ENCODE results near the gene TATDN2.

The TATDN2 gene

GRCh38 chr3:10300087-10300486 lies 51.8 kb downstream of the TATDN2 start:
- no peak for ATAC-seq
- TF ChIP-seq, protein P1, sequence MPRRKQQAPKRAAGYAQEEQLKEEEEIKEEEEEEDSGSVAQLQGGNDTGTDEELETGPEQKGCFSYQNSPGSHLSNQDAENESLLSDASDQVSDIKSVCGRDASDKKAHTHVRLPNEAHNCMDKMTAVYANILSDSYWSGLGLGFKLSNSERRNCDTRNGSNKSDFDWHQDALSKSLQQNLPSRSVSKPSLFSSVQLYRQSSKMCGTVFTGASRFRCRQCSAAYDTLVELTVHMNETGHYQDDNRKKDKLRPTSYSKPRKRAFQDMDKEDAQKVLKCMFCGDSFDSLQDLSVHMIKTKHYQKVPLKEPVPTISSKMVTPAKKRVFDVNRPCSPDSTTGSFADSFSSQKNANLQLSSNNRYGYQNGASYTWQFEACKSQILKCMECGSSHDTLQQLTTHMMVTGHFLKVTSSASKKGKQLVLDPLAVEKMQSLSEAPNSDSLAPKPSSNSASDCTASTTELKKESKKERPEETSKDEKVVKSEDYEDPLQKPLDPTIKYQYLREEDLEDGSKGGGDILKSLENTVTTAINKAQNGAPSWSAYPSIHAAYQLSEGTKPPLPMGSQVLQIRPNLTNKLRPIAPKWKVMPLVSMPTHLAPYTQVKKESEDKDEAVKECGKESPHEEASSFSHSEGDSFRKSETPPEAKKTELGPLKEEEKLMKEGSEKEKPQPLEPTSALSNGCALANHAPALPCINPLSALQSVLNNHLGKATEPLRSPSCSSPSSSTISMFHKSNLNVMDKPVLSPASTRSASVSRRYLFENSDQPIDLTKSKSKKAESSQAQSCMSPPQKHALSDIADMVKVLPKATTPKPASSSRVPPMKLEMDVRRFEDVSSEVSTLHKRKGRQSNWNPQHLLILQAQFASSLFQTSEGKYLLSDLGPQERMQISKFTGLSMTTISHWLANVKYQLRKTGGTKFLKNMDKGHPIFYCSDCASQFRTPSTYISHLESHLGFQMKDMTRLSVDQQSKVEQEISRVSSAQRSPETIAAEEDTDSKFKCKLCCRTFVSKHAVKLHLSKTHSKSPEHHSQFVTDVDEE (CRISPR knock-in tag; IDR thresholded peaks at IDR 0.05), result no peak
- no peak for TF ChIP-seq TCF4 (CRISPR knock-in tag; IDR thresholded peaks at IDR 0.05; ENCODE audit: borderline replicate concordance)
- TF ChIP-seq TOX (CRISPR knock-in tag; IDR thresholded peaks at IDR 0.05; ENCODE audit: borderline replicate concordance), result no peak
- TF ChIP-seq ESRRG (CRISPR knock-in tag; IDR thresholded peaks at IDR 0.05), result no peak
- no peak for TF ChIP-seq CSRNP3 (CRISPR knock-in tag; IDR thresholded peaks at IDR 0.05)
- no peak for TF ChIP-seq ZNF565 (CRISPR knock-in tag; conservative IDR thresholded peaks at IDR 0.05; ENCODE audit: low read depth)
- no peak for TF ChIP-seq ARNTL (CRISPR knock-in tag; IDR thresholded peaks at IDR 0.05; ENCODE audit: borderline replicate concordance, low read depth)
- no peak for TF ChIP-seq BACH2 (CRISPR knock-in tag; IDR thresholded peaks at IDR 0.05; ENCODE audit: borderline replicate concordance)

DNA sequence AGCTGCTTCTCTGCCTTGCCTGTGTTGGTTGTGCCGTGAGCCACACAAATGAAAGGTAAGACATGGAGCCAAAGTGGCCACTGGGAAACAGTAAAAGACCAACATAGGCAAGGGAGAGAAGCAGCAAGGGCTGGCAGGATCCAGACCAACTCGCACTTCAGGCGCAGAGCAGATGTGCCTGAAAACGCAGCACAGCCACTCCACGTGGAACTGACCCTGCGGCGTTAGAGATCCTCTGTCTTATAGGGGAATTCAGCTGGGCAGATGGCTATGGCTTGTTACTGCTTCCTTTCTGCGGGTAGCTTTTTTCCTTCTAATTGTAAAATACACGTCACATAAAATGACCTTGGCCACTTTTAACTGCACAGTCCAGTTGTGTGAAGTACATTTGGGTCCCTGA lies 54.8 kb downstream of the TATDN2 start:
- no peak for TF ChIP-seq CSDC2 (CRISPR knock-in tag; IDR thresholded peaks at IDR 0.05)
- TF ChIP-seq ZC3H10 (CRISPR knock-in tag; IDR thresholded peaks at IDR 0.05), result no peak
- no peak; the same call in 2 of the 3 replicates for ATAC-seq

- no peak for ATAC-seq
- TF ChIP-seq POU6F1 (CRISPR knock-in tag; IDR thresholded peaks at IDR 0.05; ENCODE audit: borderline replicate concordance, low read depth), result no peak
- TF ChIP-seq BACH2 (CRISPR knock-in tag; IDR thresholded peaks at IDR 0.05; ENCODE audit: borderline replicate concordance), result no peak
- TF ChIP-seq GLIS3 (CRISPR knock-in tag; IDR thresholded peaks at IDR 0.05), result no peak
- no peak for TF ChIP-seq ARNTL (CRISPR knock-in tag; IDR thresholded peaks at IDR 0.05; ENCODE audit: borderline replicate concordance, low read depth)
- no peak for TF ChIP-seq ZNF70 (CRISPR knock-in tag; IDR thresholded peaks at IDR 0.05)
- TF ChIP-seq CREB5 (CRISPR knock-in tag; IDR thresholded peaks at IDR 0.05; ENCODE audit: low read depth), result no peak
- TF ChIP-seq ZFP3 (CRISPR knock-in tag; IDR thresholded peaks at IDR 0.05), result no peak
Measured at GRCh38 chr3:10303785-10304184, 55.5 kb downstream of the TATDN2 start.

DNA sequence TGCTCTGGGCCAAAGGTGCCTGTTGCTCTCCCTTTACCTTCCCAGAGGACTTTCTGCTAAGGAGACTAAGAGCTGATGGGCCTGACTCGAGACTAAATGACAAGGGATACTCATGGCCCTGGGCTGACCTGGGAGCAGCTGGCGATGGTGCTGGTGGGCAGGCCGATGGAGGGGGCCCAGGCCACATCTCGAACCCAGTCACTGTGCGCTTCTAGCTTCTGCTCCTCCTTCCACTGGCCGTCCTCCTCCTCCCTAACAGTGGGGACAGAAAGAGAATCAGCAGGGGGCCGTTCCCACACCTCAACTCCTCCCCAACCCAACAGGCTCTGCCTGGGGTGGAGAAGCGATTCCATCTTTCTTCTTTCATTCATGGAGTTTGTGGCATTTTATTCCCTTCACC lies 56.6 kb downstream of the TATDN2 start:
- TF ChIP-seq ARNTL (CRISPR knock-in tag; IDR thresholded peaks at IDR 0.05; ENCODE audit: borderline replicate concordance, low read depth) (no peak), TCF4 (CRISPR knock-in tag; IDR thresholded peaks at IDR 0.05; ENCODE audit: borderline replicate concordance) (no peak), ZNF8 (CRISPR knock-in tag; IDR thresholded peaks at IDR 0.05) (no peak), CSDC2 (CRISPR knock-in tag; IDR thresholded peaks at IDR 0.05) (no peak), CREB5 (CRISPR knock-in tag; IDR thresholded peaks at IDR 0.05; ENCODE audit: low read depth) (no peak), PPARA (CRISPR knock-in tag; IDR thresholded peaks at IDR 0.05; ENCODE audit: borderline replicate concordance) (no peak), ZFP30 (CRISPR knock-in tag; IDR thresholded peaks at IDR 0.05) (no peak), ZFP3 (CRISPR knock-in tag; IDR thresholded peaks at IDR 0.05) (no peak), TOX (CRISPR knock-in tag; IDR thresholded peaks at IDR 0.05; ENCODE audit: borderline replicate concordance) (no peak), ESRRG (CRISPR knock-in tag; IDR thresholded peaks at IDR 0.05) (no peak), ISL1 (CRISPR knock-in tag; IDR thresholded peaks at IDR 0.05) (no peak), BACH2 (CRISPR knock-in tag; IDR thresholded peaks at IDR 0.05; ENCODE audit: borderline replicate concordance) (no peak), GLIS3 (CRISPR knock-in tag; IDR thresholded peaks at IDR 0.05) (no peak), ZNF70 (CRISPR knock-in tag; IDR thresholded peaks at IDR 0.05) (no peak)
- TF ChIP-seq, protein P2, sequence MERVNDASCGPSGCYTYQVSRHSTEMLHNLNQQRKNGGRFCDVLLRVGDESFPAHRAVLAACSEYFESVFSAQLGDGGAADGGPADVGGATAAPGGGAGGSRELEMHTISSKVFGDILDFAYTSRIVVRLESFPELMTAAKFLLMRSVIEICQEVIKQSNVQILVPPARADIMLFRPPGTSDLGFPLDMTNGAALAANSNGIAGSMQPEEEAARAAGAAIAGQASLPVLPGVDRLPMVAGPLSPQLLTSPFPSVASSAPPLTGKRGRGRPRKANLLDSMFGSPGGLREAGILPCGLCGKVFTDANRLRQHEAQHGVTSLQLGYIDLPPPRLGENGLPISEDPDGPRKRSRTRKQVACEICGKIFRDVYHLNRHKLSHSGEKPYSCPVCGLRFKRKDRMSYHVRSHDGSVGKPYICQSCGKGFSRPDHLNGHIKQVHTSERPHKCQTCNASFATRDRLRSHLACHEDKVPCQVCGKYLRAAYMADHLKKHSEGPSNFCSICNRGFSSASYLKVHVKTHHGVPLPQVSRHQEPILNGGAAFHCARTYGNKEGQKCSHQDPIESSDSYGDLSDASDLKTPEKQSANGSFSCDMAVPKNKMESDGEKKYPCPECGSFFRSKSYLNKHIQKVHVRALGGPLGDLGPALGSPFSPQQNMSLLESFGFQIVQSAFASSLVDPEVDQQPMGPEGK (CRISPR knock-in tag; IDR thresholded peaks at IDR 0.05; ENCODE audit: borderline replicate concordance), result no peak
- ATAC-seq, result no peak

Measured in SK-N-SH treated with all-trans-retinoic acid at 6 μM for 48 hours (cell line).